Central memory CD4-positive, alpha-beta T cell (primary cell): ENCODE results near the gene SLC25A21.
"Not testable (repeated sequence)": the region's sequence is repeated elsewhere in the genome, so short reads cannot be mapped to it uniquely, and the experiment has no call there.

ENCODE experiments used
- DNase-seq: peaks from one replicate; pipeline ENCODE4 v3.0.0; 2022

Gene SLC25A21

DNA sequence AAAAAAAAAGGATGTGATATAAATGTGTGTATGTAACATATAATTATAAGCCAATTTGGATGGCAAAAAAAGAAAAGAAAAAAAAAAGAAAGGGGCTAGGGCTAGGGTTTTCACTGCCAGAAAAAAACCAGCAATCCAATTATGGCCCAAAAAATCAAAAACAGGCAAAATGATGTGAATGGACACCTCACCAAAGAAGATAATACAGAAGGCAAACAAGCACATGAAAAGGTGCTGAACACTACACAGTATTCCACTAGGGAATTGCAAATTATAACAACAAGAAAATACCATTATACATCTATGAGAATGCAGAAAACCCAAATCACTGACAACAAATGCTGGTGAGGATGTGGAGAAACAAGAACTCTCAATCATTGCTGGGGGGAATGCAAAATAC is 13.3 kb upstream of the SLC25A21 start:
- DNase-seq: no peak

DNA sequence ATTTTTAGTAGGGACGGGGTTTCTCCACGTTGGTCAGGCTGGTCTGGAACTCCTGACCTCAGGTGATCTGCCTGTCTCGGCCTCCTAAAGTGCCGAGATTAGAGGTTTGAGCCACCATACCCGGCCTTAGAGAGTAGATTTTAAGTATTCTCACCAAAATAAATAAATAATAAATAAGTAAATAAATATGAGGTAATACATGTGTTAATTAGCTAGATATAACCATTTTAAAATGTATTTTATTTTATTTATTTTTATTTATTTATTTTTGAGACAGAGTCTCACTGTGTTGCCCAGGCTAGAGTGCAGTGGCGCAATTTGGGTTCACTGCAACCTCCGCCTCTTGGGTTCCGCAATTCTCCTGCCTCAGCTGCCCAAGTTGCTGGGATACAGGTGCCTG is 12.1 kb upstream of the SLC25A21 start:
- DNase-seq: not testable (repeated sequence)

DNA sequence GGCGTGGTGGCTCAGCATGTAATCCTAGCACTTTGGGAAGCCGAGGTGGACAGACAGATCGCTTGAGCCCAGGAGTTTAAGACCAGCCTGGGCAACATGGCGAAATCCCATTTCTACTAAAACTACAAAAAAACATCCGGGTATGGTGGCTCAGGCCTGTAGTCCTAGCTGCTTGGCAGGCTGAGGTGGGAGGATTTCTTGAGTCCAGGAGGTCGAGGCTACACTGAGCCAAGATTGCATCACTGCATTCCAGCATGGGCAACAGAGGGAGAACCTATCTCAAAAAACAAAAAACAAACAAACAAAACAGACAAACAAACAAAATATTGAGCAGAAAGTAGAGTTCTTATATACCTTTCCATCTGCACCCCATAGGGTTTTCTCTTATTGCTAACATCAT is 9.0 kb upstream of the SLC25A21 start:
- DNase-seq: no peak

DNA sequence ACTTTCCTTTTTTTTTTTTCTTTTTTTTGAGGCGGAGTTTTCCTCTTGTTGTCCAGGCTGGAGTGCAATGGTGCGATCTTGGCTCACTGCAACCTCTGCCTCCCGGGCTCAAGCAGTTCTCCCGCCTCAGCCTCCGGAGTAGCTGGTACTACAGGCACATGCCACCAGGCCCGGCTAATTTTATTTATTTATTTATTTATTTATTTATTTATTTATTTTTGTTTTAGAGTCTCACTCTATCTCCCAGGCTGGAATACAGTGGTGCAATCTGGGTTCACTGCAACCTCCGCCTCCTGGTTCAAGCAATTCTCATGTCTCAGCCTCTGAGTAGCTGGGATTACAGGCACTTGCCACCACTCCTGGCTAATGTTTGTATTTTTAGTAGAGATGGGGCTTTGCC is 8.5 kb upstream of the SLC25A21 start:
- DNase-seq: not testable (repeated sequence)

GRCh38 chr14:37179896-37180502 is 7.6 kb upstream of the SLC25A21 start:
- DNase-seq: no peak

DNA sequence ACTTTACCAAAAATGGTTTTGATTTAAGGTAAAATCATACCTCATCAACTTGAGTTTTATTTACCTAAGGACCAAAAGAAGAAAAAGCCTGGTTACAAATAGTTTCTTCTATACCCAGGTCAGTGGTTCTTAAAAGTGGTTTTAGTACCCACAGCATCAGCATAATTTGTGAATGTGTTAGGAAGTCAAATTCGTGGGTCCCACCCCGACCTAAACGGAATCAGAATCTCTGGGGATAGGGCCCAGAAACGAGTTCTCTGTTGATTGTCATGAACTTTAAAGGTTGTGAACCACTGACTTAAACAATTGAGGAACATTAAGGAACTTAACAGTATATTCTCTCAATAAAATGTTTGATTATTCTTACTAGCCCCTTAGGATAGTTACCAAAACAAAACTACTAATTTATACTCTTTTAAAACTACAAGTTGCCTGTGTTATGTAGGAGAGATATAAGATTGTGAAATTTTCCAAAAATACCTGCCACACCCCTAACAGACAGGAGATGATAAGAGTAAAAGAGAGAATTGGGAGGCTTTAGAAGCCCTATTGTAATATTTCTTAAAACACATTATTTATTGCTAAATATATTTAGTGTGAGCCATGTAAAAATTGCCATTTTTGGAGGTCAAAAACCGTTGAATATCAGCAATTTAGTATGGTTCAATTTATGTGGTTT is 669 bp upstream of the SLC25A21 start:
- no peak for DNase-seq

DNA sequence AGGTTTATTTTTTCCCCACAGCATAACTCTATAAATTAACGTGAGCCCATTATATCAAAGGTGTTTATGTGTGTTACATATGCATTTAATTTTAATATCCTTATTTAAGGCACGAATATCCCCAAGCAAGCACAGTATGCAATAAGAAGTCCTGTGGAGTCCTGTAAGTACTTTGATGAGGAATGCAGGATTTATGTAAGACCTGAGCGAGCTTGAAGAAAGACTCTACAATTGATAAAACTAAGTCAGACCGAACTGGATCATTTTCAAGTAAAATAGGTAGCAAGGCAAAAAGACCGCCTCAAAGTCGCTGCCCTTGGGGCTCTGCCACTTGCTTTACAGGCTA is 755 bp downstream of the SLC25A21 start:
- no peak for DNase-seq

DNA sequence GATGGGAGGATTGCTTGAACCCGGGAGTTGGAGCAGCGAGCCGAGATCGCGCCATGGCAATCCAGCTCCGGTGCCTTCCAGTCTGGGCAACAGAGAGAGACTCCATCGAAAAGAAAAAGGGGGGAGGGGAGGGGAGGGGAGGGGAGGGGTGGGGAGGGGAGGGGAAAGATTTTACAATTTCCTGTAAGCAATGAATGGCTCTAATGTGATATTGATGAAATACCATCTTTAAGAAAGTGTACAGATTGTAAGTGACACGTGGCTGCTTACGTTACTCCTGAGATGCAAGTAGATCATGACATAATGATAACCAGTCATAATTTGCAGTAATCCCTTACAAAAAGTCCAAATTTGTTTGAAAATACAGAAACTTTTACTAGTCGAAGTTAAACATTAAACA is 1.4 kb downstream of the SLC25A21 start:
- DNase-seq: no peak

- DNase-seq: no peak
These were observed 2.2 kb downstream of the SLC25A21 start for GRCh38 chr14:37170237-37170636.

DNA sequence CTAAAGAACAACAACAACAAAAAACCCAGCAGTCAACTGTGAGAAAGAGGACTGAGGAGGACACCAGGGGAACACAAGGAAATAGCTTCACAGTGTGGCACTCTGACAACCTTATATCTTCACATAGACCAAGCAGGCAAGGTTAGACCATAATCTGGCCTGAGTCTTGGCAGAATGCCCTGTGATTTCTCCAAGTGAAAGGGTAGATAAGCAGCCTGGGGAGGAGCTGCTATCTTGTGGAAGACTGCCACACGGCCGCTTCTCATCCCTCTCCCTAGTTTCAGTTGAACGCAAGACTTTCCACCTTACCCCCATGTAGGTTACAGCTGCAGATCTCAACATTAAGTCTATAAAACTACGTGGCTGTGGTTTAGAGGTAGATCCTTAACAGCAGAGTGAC is 3.7 kb downstream of the SLC25A21 start:
- DNase-seq: no peak

DNA sequence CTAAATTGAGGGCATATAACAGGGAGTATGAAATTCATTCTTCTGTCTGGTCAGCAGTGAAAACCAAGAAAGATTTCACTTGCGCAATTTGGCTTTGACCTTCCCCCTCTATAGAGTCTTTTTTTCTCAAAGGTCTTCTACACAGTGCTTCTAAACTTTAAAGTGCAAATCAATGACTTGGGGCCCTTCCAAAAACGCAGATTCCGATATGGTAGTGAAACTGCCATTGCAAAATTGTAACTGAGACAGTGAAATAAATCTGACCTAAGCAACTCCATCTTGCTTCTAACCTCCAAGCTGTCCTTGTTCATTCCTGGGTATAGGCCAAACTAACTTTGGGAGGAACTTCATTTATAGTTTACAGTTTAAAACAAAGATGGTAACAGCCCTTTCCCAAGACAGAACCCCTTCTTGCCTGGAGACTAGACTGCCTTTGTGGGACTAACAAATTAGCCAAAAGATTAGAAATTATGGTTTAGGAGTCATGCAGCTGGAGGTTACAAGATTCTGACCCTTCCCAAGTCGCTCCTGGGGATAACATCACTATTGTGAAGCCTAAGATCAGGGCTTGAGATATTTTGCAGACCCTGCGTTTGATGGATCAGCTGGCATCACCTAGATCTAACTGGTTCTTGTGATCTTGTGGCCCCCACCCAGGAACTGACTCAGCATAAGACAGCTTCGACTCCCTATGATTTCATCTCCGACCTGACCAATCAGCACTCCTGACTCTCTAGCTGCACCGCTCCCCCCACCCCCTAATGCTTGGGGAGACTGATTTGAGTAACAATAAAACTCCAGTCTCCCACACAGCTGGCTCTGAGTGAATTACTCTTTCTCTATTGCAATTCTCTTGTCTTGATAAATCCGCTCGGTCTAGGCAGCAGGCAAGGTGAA is 5.0 kb downstream of the SLC25A21 start:
- DNase-seq: no peak

DNA sequence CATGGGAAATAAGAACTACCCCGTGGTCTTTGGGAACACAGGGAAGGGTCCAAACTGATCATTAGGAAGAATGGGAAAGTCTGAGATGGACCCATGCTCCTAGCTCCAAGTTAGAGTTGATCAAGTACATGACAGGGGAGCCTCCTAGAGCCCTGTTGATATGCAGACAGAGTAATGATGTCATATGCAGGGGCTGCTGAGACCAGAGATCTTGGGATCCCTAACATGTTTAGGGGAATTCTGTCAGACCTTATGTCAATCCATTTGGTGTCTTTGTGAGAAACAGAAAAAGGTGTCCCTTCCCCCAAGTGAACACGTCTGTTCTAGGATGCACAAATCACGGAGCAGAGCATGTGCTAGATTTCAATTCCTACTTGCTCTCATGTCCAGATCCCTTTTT is 6.6 kb downstream of the SLC25A21 start:
- no peak for DNase-seq

DNA sequence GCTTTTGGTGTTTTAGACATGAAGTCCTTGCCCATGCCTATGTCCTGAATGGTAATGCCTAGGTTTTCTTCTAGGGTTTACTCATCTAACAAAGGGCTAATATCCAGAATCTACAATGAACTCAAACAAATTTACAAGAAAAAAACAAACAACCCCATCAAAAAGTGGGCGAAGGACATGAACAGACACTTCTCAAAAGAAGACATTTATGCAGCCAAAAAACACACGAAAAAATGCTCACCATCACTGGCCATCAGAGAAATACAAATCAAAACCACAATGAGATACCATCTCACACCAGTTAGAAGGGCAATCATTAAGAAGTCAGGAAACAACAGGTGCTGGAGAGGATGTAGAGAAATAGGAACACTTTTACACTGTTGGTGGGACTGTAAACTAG is 10.1 kb downstream of the SLC25A21 start:
- not testable (repeated sequence) for DNase-seq

DNA sequence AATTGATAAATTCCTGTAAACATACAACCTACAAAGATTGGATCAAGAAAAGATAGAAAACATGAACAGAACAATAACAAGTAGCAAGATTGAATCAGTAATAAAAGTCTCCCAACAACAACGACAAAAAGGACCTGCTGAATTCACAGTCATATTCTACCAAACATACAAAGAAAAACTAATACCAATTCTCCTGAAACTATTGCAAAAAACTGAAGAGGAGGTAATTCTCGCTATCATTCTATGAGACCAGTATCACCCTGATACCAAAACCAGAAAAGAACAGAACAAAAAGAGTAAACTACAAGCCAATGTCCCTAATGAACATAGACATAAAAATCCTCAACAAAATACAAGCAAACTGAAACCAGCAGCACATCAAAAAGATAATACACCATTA is 14.4 kb downstream of the SLC25A21 start:
- no peak for DNase-seq

DNA sequence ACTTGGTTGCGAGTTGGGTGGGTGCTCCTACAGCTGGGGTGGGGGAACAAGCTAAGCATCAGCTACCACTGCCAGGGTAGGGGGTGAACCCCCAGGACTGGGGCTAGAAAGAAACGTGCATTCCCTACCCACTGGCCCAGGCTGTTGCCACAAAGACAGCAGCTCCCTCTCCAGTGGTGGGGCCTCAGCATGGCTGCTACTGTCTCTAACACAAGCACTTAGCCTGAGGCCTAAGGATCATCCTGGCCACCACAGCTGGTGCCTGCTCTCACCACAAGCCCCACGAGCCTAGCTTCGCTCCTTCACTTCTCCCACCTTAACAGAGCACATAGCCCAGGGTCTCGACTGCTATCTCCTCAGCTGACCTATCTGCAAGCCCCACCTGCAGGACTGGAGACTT is 18.9 kb downstream of the SLC25A21 start:
- DNase-seq: no peak

DNA sequence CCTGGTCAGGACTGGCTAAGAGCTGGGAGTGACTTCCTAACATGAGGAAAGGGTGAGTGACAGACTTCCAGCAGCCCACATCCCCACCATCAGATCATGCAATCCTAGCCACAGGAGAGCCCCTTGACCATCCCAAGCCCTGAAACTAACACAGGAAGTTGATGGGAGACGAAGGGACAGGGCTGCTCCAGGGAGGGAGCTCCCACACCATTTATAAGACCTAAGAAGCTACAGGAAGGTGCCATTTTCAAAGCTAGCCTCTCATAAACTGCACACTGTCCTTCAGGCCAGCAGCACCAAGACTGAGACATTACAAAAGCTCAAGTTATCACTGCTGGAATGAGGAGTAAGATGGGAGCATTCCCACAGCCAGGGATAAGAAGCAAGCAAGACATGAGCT is 19.4 kb downstream of the SLC25A21 start:
- no peak for DNase-seq

GRCh38 chr14:37150414-37150813 is 22.0 kb downstream of the SLC25A21 start:
- no peak for DNase-seq

GRCh38 chr14:37147310-37147880 is 25.0 kb downstream of the SLC25A21 start:
- DNase-seq: no peak

GRCh38 chr14:37146438-37146837 is 26.0 kb downstream of the SLC25A21 start:
- not testable (repeated sequence) for DNase-seq

DNA sequence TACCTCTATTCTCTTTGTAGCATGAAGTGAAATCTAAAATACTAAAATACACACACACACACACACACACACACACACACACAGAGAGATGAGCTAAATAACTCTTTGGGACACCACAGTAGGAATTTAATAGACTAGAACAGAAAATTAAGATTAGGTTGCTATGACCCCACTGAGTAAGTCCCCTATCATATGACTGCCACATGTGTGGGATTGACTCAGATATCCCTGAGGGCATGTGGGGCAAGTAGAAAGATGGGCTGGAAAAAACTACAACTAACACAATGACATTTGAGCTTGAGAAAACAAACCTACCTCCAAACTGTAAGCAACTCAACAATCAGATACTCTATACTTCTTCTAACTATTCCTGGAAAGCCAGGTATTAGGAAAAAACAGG is 27.0 kb downstream of the SLC25A21 start:
- no peak for DNase-seq

GRCh38 chr14:37144729-37145363 is 27.6 kb downstream of the SLC25A21 start:
- no peak for DNase-seq

DNA sequence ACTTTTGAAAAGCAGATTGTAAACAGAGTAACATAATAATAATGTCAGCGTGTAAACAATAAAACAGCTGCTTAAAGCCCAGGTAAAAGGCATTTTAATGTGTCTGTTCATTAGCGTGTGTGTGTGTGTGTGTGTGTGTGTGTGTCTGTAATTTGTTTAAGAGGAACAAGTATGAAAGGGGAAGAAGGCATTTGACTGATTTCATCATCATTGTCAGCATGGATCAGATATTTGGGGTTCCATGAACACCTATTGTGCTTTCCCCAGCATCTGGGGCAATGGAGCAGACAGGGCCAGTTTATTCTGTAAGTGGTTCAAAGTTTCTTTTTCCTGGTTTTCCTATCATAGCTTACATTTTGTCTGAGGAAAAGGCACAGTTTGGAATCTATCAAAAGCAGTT is 28.9 kb downstream of the SLC25A21 start:
- DNase-seq: no peak

GRCh38 chr14:37142835-37143401 is 29.5 kb downstream of the SLC25A21 start:
- no peak for DNase-seq
